Liver (tissue), 3 donors: ENCODE measurements around the gene CNTN5.

Experiments used
- CTCF ChIP-seq: fragments of 150-350 bp; IDR thresholded peaks from 2 replicates; pipeline ENCODE4 v1.5.1; 2017; ENCODE audit warnings: improper control_type of control experiment, low read depth, low read length; ENCODE audit not compliant: missing input control
- EGR1 ChIP-seq, 2 donors: IDR thresholded peaks; 2 replicates each; pipeline ENCODE4 v1.6.1; 2016 to 2018; ENCODE audit warnings: antibody characterized with exemption in 2 of 2, low read depth in 2 of 2
- GABPA ChIP-seq, 2 donors: IDR thresholded peaks in 1 of 2; conservative IDR thresholded peaks in 1 of 2; 2 replicates each; pipeline ENCODE4 v1.6.1; 2016; ENCODE audit warnings: antibody characterized with exemption in 2 of 2, mild to moderate bottlenecking in 1 of 2, moderate library complexity in 1 of 2
- JUND ChIP-seq, 2 donors: IDR thresholded peaks; 2 replicates each; pipeline ENCODE4 v1.6.1; 2016; ENCODE audit warnings: antibody characterized with exemption in 2 of 2
- RAD21 ChIP-seq, 2 donors: IDR thresholded peaks; 2 replicates each; pipeline ENCODE4 v1.6.1; 2016; ENCODE audit warnings: antibody characterized with exemption in 2 of 2, mild to moderate bottlenecking in 2 of 2
- TAF1 ChIP-seq: conservative IDR thresholded peaks from 2 replicates; pipeline ENCODE4 v1.6.1; 2016; ENCODE audit warnings: antibody characterized with exemption, mild to moderate bottlenecking
- YY1 ChIP-seq: IDR thresholded peaks from 2 replicates; pipeline ENCODE4 v1.6.1; 2016; ENCODE audit warnings: antibody characterized with exemption, mild to moderate bottlenecking
- TF ChIP-seq, protein P1 (sequence below): IDR thresholded peaks from 2 replicates; pipeline ENCODE4 v1.6.1; 2016; ENCODE audit warnings: antibody characterized with exemption, mild to moderate bottlenecking
- TF ChIP-seq, protein P2 (sequence below): IDR thresholded peaks from 2 replicates; pipeline ENCODE4 v1.6.1; 2016; ENCODE audit warnings: antibody characterized with exemption
- donor health status: healthy.
- donor health status: healthy.

DNA sequence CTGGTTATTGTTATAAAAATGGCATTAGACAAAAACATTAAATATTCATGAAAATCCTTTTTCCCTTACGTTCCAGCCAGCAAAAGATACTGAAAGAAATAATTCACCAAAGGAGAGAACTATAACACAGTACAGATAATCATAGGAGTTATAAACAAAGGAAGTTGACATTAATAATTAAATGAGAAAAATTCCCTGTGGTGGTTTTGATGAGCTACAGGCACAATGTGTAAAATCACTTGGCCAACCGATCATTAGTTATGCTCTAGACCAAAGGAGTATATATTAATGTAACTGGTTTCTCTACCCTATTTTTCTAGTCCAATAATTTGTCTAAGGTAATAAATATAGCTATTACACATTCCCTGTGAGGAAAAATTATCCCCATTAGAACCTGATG is 534.7 kb downstream of the CNTN5 start:
- TF ChIP-seq CTCF = no peak
- TF ChIP-seq TAF1 = no peak
- TF ChIP-seq JUND (IDR thresholded peaks at IDR 0.05) = no peak
- no peak for TF ChIP-seq YY1
- no peak for TF ChIP-seq GABPA (IDR thresholded peaks at IDR 0.05 in 1 of 2, conservative IDR thresholded peaks at IDR 0.05 in 1 of 2)
- no peak for TF ChIP-seq EGR1 (IDR thresholded peaks at IDR 0.05; ENCODE audit: low read depth in 2 of 2)
- TF ChIP-seq, protein P1, sequence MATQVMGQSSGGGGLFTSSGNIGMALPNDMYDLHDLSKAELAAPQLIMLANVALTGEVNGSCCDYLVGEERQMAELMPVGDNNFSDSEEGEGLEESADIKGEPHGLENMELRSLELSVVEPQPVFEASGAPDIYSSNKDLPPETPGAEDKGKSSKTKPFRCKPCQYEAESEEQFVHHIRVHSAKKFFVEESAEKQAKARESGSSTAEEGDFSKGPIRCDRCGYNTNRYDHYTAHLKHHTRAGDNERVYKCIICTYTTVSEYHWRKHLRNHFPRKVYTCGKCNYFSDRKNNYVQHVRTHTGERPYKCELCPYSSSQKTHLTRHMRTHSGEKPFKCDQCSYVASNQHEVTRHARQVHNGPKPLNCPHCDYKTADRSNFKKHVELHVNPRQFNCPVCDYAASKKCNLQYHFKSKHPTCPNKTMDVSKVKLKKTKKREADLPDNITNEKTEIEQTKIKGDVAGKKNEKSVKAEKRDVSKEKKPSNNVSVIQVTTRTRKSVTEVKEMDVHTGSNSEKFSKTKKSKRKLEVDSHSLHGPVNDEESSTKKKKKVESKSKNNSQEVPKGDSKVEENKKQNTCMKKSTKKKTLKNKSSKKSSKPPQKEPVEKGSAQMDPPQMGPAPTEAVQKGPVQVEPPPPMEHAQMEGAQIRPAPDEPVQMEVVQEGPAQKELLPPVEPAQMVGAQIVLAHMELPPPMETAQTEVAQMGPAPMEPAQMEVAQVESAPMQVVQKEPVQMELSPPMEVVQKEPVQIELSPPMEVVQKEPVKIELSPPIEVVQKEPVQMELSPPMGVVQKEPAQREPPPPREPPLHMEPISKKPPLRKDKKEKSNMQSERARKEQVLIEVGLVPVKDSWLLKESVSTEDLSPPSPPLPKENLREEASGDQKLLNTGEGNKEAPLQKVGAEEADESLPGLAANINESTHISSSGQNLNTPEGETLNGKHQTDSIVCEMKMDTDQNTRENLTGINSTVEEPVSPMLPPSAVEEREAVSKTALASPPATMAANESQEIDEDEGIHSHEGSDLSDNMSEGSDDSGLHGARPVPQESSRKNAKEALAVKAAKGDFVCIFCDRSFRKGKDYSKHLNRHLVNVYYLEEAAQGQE = no peak
- TF ChIP-seq RAD21 (IDR thresholded peaks at IDR 0.05) = no peak
- TF ChIP-seq, protein P2, sequence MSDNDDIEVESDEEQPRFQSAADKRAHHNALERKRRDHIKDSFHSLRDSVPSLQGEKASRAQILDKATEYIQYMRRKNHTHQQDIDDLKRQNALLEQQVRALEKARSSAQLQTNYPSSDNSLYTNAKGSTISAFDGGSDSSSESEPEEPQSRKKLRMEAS = no peak
